H9 (cell line): Measurements from ENCODE around the gene PKNOX2. TPM values are rescaled to one million over a fixed set of nuclear protein-coding genes. Genes with fewer than 3 reads are reported as not detected.

Experiments
- DNase-seq: peaks from one replicate; pipeline ENCODE4 v3.0.0-alpha.2; 2017
- H2AFZ ChIP-seq: one replicate; pipeline ENCODE4 v1.6.1; 2013; ENCODE audit warnings: mild to moderate bottlenecking, low read length, control low read depth, moderate library complexity
- H2AK5ac ChIP-seq: 2 replicates; pipeline ENCODE4 v1.6.1; 2013; ENCODE audit warnings: low read length, control low read depth, mixed read lengths; ENCODE audit not compliant: insufficient read length
- H2BK120ac ChIP-seq: one replicate; pipeline ENCODE4 v1.6.1; 2013; ENCODE audit warnings: low read depth, mild to moderate bottlenecking, low read length, control low read depth, inconsistent platforms; ENCODE audit not compliant: poor library complexity, severe bottlenecking
- H2BK12ac ChIP-seq: 2 replicates; pipeline ENCODE4 v1.6.1; 2013; ENCODE audit warnings: low read length, control low read depth, mixed read lengths, low read depth; ENCODE audit not compliant: insufficient read length
- H2BK15ac ChIP-seq: 2 replicates; pipeline ENCODE4 v1.6.1; 2013; ENCODE audit warnings: low read depth, low read length, control low read depth
- H2BK20ac ChIP-seq: one replicate; pipeline ENCODE4 v1.6.1; 2013; ENCODE audit warnings: low read depth, mild to moderate bottlenecking, low read length, control low read depth, inconsistent platforms; ENCODE audit not compliant: poor library complexity, severe bottlenecking
- H2BK5ac ChIP-seq: 2 replicates; pipeline ENCODE4 v1.6.1; 2013; ENCODE audit warnings: low read length, control low read depth, mixed read lengths; ENCODE audit not compliant: insufficient read length
- H3K14ac ChIP-seq: 2 replicates; pipeline ENCODE4 v1.6.1; 2013; ENCODE audit warnings: low read length, control low read depth; ENCODE audit not compliant: insufficient read depth
- H3K18ac ChIP-seq: 2 replicates; pipeline ENCODE4 v1.6.1; 2013; ENCODE audit warnings: low read depth, mild to moderate bottlenecking, mixed read lengths, low read length, control low read depth; ENCODE audit not compliant: insufficient read length
- H3K23ac ChIP-seq: 2 replicates; pipeline ENCODE4 v1.6.1; 2013; ENCODE audit warnings: low read length, control low read depth, mixed read lengths, low read depth; ENCODE audit not compliant: insufficient read length
- H3K23me2 ChIP-seq: 2 replicates; pipeline ENCODE4 v1.6.1; 2013; ENCODE audit warnings: low read depth, mild to moderate bottlenecking, mixed read lengths, low read length, control low read depth; ENCODE audit not compliant: insufficient read length, poor library complexity, severe bottlenecking
- H3K27ac ChIP-seq: 2 replicates; pipeline ENCODE4 v1.5.1; 2013; ENCODE audit warnings: low read length, control low read depth, mixed read lengths, low read depth; ENCODE audit not compliant: insufficient read length
- H3K27me3 ChIP-seq: 2 replicates; pipeline ENCODE4 v1.6.1; 2013; ENCODE audit warnings: low read length, control low read depth, inconsistent platforms; ENCODE audit not compliant: insufficient read depth
- H3K4ac ChIP-seq: 2 replicates; pipeline ENCODE4 v1.6.1; 2013; ENCODE audit warnings: low read depth, mild to moderate bottlenecking, control low read depth, inconsistent platforms, low read length, moderate library complexity
- H3K4me1 ChIP-seq: 2 replicates; pipeline ENCODE4 v1.6.1; 2013; ENCODE audit warnings: low read length, control low read depth, inconsistent platforms; ENCODE audit not compliant: insufficient read depth
- H3K4me2 ChIP-seq: 2 replicates; pipeline ENCODE4 v1.6.1; 2013; ENCODE audit warnings: low read length, control low read depth, mixed read lengths; ENCODE audit not compliant: insufficient read length, insufficient read depth
- H3K56ac ChIP-seq: 2 replicates; pipeline ENCODE4 v1.6.1; 2013; ENCODE audit warnings: low read depth, mild to moderate bottlenecking, mixed read lengths, low read length, control low read depth; ENCODE audit not compliant: insufficient read length
- H3K79me1 ChIP-seq: 2 replicates; pipeline ENCODE4 v1.6.1; 2013; ENCODE audit warnings: low read depth, mild to moderate bottlenecking, moderate library complexity, low read length, control low read depth, inconsistent platforms; ENCODE audit not compliant: insufficient read depth, poor library complexity, severe bottlenecking
- H3K79me2 ChIP-seq: 2 replicates; pipeline ENCODE4 v1.6.1; 2013; ENCODE audit warnings: low read length, control low read depth, inconsistent platforms; ENCODE audit not compliant: insufficient read depth
- H3K9ac ChIP-seq: 2 replicates; pipeline ENCODE4 v1.6.1; 2013; ENCODE audit warnings: low read length, control low read depth, mixed read lengths; ENCODE audit not compliant: insufficient read length; ENCODE audit errors: extremely low read depth
- H3K9me3 ChIP-seq: one replicate; pipeline ENCODE4 v1.6.1; 2013; ENCODE audit warnings: low read depth, low read length, inconsistent platforms; ENCODE audit not compliant: control insufficient read depth
- H3T11ph ChIP-seq: one replicate; pipeline ENCODE4 v1.6.1; 2013; ENCODE audit warnings: mild to moderate bottlenecking, low read length, control low read depth, inconsistent platforms
- H4K20me1 ChIP-seq: one replicate; pipeline ENCODE4 v1.6.1; 2013; ENCODE audit not compliant: control insufficient read depth, insufficient read length, insufficient read depth
- H4K5ac ChIP-seq: 2 replicates; pipeline ENCODE4 v1.6.1; 2013; ENCODE audit warnings: low read depth, mild to moderate bottlenecking, mixed read lengths, low read length, control low read depth; ENCODE audit not compliant: insufficient read length
- H4K8ac ChIP-seq: replicated peaks from 2 replicates; pipeline ENCODE4 v1.6.1; 2013; ENCODE audit warnings: low read length, control low read depth, mixed read lengths, low read depth; ENCODE audit not compliant: insufficient read length
- H4K91ac ChIP-seq: 2 replicates; pipeline ENCODE4 v1.6.1; 2013; ENCODE audit warnings: low read depth, mild to moderate bottlenecking, moderate library complexity, mixed read lengths, low read length, control low read depth; ENCODE audit not compliant: insufficient read length
- H3K27ac Mint-ChIP-seq, 3 experiments: 2 replicates in 2 of 3; 3 replicates in 1 of 3; pipeline ENCODE4 v1.8.0; 2020 to 2021; ENCODE audit warnings: mixed read lengths in 3 of 3, mild to moderate bottlenecking in 1 of 3, moderate library complexity in 1 of 3
- H3K27me3 Mint-ChIP-seq: 2 replicates; pipeline ENCODE4 v1.8.0; 2021; ENCODE audit warnings: low read depth, mild to moderate bottlenecking, moderate library complexity, mixed read lengths
- H3K36me3 Mint-ChIP-seq, 3 experiments: 2 replicates in 2 of 3; 3 replicates in 1 of 3; pipeline ENCODE4 v1.8.0; 2020 to 2021; ENCODE audit warnings: low read depth in 3 of 3, mixed read lengths in 3 of 3; ENCODE audit not compliant: insufficient read depth in 1 of 3
- H3K4me1 Mint-ChIP-seq, 2 experiments: 2 replicates each; pipeline ENCODE4 v1.8.0; 2020; ENCODE audit warnings: mixed read lengths in 2 of 2
- H3K4me3 Mint-ChIP-seq, 2 experiments: 2 replicates in 1 of 2; 3 replicates in 1 of 2; pipeline ENCODE4 v1.8.0; 2020 to 2021; ENCODE audit warnings: mild to moderate bottlenecking in 2 of 2, mixed read lengths in 2 of 2, moderate library complexity in 1 of 2
- H3K9me3 Mint-ChIP-seq, 2 experiments: 2 replicates in 1 of 2; 3 replicates in 1 of 2; pipeline ENCODE4 v1.8.0; 2020; ENCODE audit warnings: mild to moderate bottlenecking in 2 of 2, mixed read lengths in 2 of 2, moderate library complexity in 1 of 2
- WGBS: extraction: QIAGEN DNeasy Blood & Tissue Kit; methylation state at CpG from one replicate; pipeline ENCODE4 v1.1.7; 2013; ENCODE audit warnings: missing lambda C conversion rate, low lambda C conversion rate, mixed read lengths; ENCODE audit not compliant: insufficient read length; ENCODE audit errors: extremely low coverage; 5-methylcytosine and 5-hydroxymethylcytosine counted together
- total RNA-seq: library from RNA; stranded (reverse); gene quantifications from 2 replicates; pipeline ENCODE4 v1.2.1, GENCODE V29; 2021
- TF ChIP-seq, protein P1 (sequence below): fragments of 200-600 bp; sonication (generic); conservative IDR thresholded peaks from 3 replicates; pipeline ENCODE4 v1.8.0; 2021; ENCODE audit warnings: antibody characterized with exemption, mild to moderate bottlenecking

PKNOX2 gene
- total RNA-seq, 1 experiment from 2014 or later: 1.3 TPM

DNA sequence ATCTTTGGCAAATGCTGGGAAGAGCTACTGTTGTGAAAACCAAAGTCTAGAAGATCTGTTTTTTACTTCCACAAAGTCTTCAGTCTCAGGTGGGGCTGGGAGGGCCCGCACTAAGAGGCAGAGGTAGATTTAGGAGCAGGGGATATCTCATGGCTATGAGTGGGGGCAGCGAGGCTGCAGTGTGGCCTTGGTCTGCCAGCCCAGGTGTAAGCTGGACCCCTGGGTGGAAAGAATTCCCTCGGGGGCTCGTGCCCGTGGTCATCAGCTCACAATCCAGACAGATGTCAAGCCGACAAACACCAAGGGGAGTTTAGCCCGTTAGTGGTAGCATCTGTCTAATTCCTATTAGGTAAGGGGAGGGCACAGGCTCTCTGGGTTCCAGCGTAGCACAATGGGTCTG, 9.0 kb downstream of the PKNOX2 start:
- no peaks in the 10 kb centered on the region for H4K20me1 ChIP-seq
- H3K27ac Mint-ChIP-seq: no peak overlapping the region
- no peak overlapping the region for H2AFZ ChIP-seq
- no peaks in the 10 kb centered on the region for H3K9me3 Mint-ChIP-seq
- no peak overlapping the region for H2BK120ac ChIP-seq
- H3K79me1 ChIP-seq: no peaks in the 10 kb centered on the region
- H3K27ac ChIP-seq: no peak overlapping the region
- peaks cover 5% of the 10 kb centered on the region; the same call in 1 of the 2 replicates for H3K4me1 ChIP-seq
- H3K27me3 Mint-ChIP-seq: peaks cover 83% of the 10 kb centered on the region
- peaks cover 47 to 62% of the 10 kb centered on the region in 2 experiments for H3K4me1 Mint-ChIP-seq
- no peak overlapping the region for H4K8ac ChIP-seq
- H3T11ph ChIP-seq: no peak overlapping the region
- H3K14ac ChIP-seq: no peak overlapping the region; the same call in 1 of the 2 replicates
- no peak overlapping the region for H3K9ac ChIP-seq
- no peak overlapping the region for H3K56ac ChIP-seq
- H3K4ac ChIP-seq: no peak overlapping the region
- DNase-seq: no peak
- H2BK20ac ChIP-seq: no peak overlapping the region
- no peaks in the 10 kb centered on the region for H3K9me3 ChIP-seq
- no peak overlapping the region for H3K23ac ChIP-seq
- H3K23me2 ChIP-seq: no peaks in the 10 kb centered on the region
- H2AK5ac ChIP-seq: no peak overlapping the region
- H4K5ac ChIP-seq: no peak overlapping the region
- H3K4me2 ChIP-seq: no peak overlapping the region
- H2BK15ac ChIP-seq: no peak overlapping the region
- no peak overlapping the region for H3K18ac ChIP-seq
- WGBS: no CpG with 5 or more reads among the region's 8 CpGs
- peaks cover 8% of the 10 kb centered on the region; the same call in 1 of the 2 replicates for H3K27me3 ChIP-seq
- H4K91ac ChIP-seq: no peak overlapping the region
- H2BK5ac ChIP-seq: no peak overlapping the region
- TF ChIP-seq, protein P1, sequence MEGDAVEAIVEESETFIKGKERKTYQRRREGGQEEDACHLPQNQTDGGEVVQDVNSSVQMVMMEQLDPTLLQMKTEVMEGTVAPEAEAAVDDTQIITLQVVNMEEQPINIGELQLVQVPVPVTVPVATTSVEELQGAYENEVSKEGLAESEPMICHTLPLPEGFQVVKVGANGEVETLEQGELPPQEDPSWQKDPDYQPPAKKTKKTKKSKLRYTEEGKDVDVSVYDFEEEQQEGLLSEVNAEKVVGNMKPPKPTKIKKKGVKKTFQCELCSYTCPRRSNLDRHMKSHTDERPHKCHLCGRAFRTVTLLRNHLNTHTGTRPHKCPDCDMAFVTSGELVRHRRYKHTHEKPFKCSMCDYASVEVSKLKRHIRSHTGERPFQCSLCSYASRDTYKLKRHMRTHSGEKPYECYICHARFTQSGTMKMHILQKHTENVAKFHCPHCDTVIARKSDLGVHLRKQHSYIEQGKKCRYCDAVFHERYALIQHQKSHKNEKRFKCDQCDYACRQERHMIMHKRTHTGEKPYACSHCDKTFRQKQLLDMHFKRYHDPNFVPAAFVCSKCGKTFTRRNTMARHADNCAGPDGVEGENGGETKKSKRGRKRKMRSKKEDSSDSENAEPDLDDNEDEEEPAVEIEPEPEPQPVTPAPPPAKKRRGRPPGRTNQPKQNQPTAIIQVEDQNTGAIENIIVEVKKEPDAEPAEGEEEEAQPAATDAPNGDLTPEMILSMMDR: no peak
- H3K4me3 Mint-ChIP-seq: no peak overlapping the region
- no peak overlapping the region for H2BK12ac ChIP-seq
- no peaks in the 10 kb centered on the region for H3K36me3 Mint-ChIP-seq
- H3K79me2 ChIP-seq: no peaks in the 10 kb centered on the region
